Measurements from ENCODE around the gene DIPK1A. TPM values are rescaled to one million over a fixed set of nuclear protein-coding genes. Genes with fewer than 3 reads are reported as not detected.
"Not testable (repeated sequence)": the region's sequence is repeated elsewhere in the genome, so short reads cannot be mapped to it uniquely, and the experiment has no call there.

DIPK1A gene
- total and polyA plus RNA-seq, 11 donors = 2.8 to 11.6 (median 6.2) TPM

DNA sequence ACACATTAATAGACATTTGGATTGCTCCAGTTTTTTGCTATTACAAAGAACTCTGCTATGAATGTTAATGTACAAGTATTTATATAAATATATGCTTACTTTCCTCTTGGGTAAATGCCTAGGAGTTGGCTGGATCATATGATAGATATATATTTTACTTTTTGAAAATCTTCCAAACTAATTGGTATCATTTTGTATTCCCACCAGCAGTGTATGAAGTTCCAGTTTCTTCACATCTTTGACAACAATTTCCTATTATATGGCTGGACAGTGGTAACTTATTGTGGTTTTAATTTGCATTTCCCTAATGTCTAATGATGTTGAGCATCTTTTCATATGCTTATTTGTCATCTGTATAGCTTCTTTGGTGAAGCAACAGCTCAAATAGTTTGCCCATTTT is 23.8 kb upstream of the DIPK1A start:
- H3K27me3 ChIP-seq = no peaks in the 10 kb centered on the region
- peaks cover 0 to 17% (median 0%) of the 10 kb centered on the region in 12 donors for H3K4me1 ChIP-seq
- H3K27ac ChIP-seq = no peak overlapping the region
- no peak for DNase-seq
- no peak overlapping the region for H3K4me3 ChIP-seq
- TF ChIP-seq, protein P1, sequence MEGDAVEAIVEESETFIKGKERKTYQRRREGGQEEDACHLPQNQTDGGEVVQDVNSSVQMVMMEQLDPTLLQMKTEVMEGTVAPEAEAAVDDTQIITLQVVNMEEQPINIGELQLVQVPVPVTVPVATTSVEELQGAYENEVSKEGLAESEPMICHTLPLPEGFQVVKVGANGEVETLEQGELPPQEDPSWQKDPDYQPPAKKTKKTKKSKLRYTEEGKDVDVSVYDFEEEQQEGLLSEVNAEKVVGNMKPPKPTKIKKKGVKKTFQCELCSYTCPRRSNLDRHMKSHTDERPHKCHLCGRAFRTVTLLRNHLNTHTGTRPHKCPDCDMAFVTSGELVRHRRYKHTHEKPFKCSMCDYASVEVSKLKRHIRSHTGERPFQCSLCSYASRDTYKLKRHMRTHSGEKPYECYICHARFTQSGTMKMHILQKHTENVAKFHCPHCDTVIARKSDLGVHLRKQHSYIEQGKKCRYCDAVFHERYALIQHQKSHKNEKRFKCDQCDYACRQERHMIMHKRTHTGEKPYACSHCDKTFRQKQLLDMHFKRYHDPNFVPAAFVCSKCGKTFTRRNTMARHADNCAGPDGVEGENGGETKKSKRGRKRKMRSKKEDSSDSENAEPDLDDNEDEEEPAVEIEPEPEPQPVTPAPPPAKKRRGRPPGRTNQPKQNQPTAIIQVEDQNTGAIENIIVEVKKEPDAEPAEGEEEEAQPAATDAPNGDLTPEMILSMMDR (IDR thresholded peaks at IDR 0.05) = no peak
- TF ChIP-seq POLR2A (IDR thresholded peaks at IDR 0.05) = no peak
- intact Hi-C loops (cut with DNase I) = no loop called here
- no peak for ATAC-seq
- H3K9me3 ChIP-seq = peaks cover 0 to 7% (median 0%) of the 10 kb centered on the region in 12 donors
- H3K36me3 ChIP-seq = no peaks in the 10 kb centered on the region

DNA sequence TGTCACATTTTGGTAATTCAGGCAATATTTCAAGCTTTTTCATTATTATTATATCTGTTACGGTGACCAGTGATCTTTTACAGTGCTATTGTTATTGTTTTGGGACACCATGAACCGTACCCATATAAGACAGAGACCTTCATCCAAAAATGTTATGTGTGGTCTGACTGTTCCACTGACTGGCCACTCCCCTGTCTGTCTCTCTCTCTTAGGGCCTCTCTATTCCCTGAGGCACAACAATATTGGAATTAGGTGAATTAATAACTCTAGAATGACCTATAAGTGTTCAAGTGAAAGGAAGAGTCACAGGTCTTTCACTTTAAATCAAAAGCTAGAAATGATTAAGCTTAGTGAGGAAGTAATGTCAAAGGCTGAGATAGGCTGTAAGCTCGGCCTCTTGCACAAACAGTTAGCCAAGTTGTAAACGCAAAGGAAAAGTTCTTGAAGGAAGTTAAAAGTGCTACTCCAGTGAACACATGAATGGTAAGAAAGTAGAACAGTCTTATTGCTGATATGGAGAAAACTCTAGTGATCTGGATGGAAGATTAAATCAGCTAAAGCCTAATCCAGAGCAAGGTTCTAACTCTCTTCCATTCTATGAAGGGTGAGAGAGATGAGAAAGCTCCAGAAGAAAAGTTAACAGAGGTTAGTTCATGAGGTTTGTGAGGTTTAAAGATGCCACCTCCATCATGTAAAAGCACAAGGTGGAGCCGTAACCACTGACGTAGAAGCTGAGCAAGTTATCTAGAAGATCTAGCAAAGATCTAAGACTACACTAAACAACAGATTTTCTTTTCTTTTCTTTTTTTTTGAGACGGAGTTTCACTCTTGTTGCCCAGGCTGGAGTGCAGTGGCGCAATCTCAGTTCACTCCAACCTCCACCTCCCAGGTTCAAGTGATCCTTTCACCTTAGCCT is 19.7 kb upstream of the DIPK1A start:
- ATAC-seq = no peak
- Histone ChIP-seq H3K36me3 (no peaks in the 10 kb centered on the region), H3K4me1 (peaks cover 0 to 24% (median 0%) of the 10 kb centered on the region in 12 donors), H3K4me3 (no peak overlapping the region), H3K9me3 (peaks cover 0 to 7% (median 0%) of the 10 kb centered on the region in 12 donors), H3K27ac (peak overlapping the region in 1 of 12 donors; percentile 84), H3K27me3 (no peaks in the 10 kb centered on the region)
- DNase-seq = no peak
- no peak for TF ChIP-seq POLR2A (IDR thresholded peaks at IDR 0.05)
- TF ChIP-seq, protein P1 (IDR thresholded peaks at IDR 0.05) = no peak
- WGBS, 4 donors = 78 to 86% (median 83%) methylated on average over 8 of the region's 8 CpGs
- intact Hi-C loops (cut with DNase I) = no loop called here

DNA sequence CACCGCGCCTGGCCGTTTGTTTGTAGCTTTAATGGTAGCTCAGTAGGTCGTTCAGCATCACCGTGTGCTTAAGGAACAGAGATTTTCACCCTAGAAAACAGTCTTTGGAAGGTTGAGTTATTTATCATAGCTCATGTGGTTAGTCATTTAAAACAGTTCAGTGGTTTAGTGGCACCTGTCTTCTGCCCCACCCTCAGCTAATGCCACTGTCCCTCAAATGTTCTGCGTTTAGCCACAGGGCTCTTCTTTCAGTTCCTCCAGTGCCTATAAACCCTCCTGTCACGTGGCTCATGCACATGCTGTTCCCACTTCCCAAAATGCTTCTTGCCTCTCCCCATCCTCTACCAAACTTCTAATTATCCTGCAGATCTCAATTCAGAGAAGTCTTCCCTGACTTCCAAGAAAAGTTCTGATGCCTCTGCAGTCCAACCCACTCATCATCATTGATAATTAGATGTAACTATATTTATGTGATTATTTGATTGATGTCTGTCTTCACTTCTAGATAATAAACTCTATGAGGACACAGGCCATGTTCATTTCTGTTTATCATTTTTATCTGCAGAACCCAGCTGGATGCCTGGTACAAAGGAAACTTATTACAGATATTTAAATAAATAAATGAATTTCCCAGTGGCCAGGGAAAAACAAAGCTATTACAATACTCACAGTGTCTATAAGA is 14.4 kb upstream of the DIPK1A start:
- no peaks in the 10 kb centered on the region for H3K36me3 ChIP-seq
- DNase-seq (peak in 1 of 5 donors; percentile 35), ATAC-seq (peak in 3 of 4 donors; percentile 42 to 60 (median 52))
- H3K4me1 ChIP-seq = peaks cover 0 to 40% (median 9%) of the 10 kb centered on the region in 12 donors
- no peaks in the 10 kb centered on the region for H3K9me3 ChIP-seq
- no peaks in the 10 kb centered on the region for H3K27me3 ChIP-seq
- no peak overlapping the region for H3K4me3 ChIP-seq
- H3K27ac ChIP-seq = no peak overlapping the region
- 85 to 92% (median 88%) methylated on average over 7 of the region's 7 CpGs for whole genome bisulfite sequencing, 4 donors
- TF ChIP-seq POLR2A (IDR thresholded peaks at IDR 0.05) = no peak
- intact Hi-C loops (cut with DNase I) = no loop called here

DNA sequence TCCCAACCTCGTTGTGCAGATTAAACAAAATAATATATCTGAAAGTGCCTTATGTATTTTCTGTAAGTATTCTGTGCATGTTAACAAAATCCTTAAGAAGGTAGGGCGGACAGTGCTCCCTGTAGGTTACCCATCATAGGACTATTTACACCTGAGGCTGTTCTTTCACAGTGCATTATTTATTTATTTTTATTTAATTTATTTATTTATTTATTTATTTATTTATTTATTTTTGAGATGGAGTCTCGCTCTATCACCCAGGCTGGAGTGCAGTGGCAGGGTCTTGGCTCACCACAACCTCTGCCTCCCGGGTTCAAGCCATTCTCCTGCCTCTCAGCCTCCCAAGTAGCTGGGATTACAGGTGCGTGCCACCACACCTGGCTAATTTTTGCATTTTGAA is 12.8 kb upstream of the DIPK1A start:
- H3K27me3 ChIP-seq; intact Hi-C loops (cut with DNase I); H3K9me3 ChIP-seq; ATAC-seq; H3K27ac ChIP-seq; H3K4me3 ChIP-seq; DNase-seq; H3K36me3 ChIP-seq: not testable (repeated sequence)
- 90 to 95% (median 91%) methylated on average over 5 of the region's 5 CpGs for WGBS, 4 donors
- H3K4me1 ChIP-seq = peaks cover 0 to 36% (median 10%) of the 10 kb centered on the region in 12 donors
